Common myeloid progenitor, CD34-positive (primary cell): ENCODE results near the gene SHKBP1.
"Not testable (repeated sequence)": the region's sequence is repeated elsewhere in the genome, so short reads cannot be mapped to it uniquely, and the experiment has no call there.

ENCODE experiments used
- CTCF ChIA-PET: fragments of 350-600 bp; sonication (Branson Sonifier 250); formaldehyde crosslinking; loops from one replicate; lab custom pipeline; 2021; ENCODE audit warnings: antibody characterized with exemption; lab: Charles Lee
- POLR2A ChIA-PET: fragments of 350-600 bp; sonication (Branson Sonifier 250); formaldehyde crosslinking; loops from one replicate; lab custom pipeline; 2021; ENCODE audit warnings: antibody characterized with exemption; lab: Charles Lee
- DNase-seq, 3 donors: peaks; one replicate each; pipeline versions ENCODE4 v3.0.0 to v3.0.0-alpha.2; 2013
- H3K27ac ChIP-seq, 2 experiments: 1 replicate in 1 of 2; 2 replicates in 1 of 2; pipeline ENCODE4 v1.7.0; 2013; ENCODE audit warnings: inconsistent platforms in 2 of 2, low read length in 2 of 2, mild to moderate bottlenecking in 2 of 2, low read depth in 1 of 2, moderate library complexity in 1 of 2; ENCODE audit not compliant: severe bottlenecking in 2 of 2, insufficient read depth in 1 of 2, poor library complexity in 1 of 2
- H3K27me3 ChIP-seq, 5 experiments: replicated peaks in 2 of 5; 1 replicate in 3 of 5; 2 replicates in 2 of 5; pipeline versions ENCODE4 v1.6.1 to v1.7.0; 2013; ENCODE audit warnings: low read length in 4 of 5, mild to moderate bottlenecking in 2 of 5, moderate library complexity in 2 of 5, inconsistent platforms in 1 of 5; ENCODE audit not compliant: insufficient read depth in 5 of 5, control insufficient read depth in 4 of 5
- H3K36me3 ChIP-seq, 4 experiments: 1 replicate in 2 of 4; 2 replicates in 2 of 4; pipeline versions ENCODE4 v1.6.1 to v1.7.0; 2013; ENCODE audit warnings: low read length in 3 of 4, control low read depth in 1 of 4, mild to moderate bottlenecking in 1 of 4; ENCODE audit not compliant: control insufficient read depth in 4 of 4, insufficient read depth in 4 of 4
- H3K4me1 ChIP-seq, 4 experiments: 1 replicate in 3 of 4; 2 replicates in 1 of 4; pipeline versions ENCODE4 v1.6.1 to v1.7.1; 2013; ENCODE audit warnings: low read length in 3 of 4, mild to moderate bottlenecking in 3 of 4, control low read depth in 1 of 4, inconsistent platforms in 1 of 4, moderate library complexity in 1 of 4; ENCODE audit not compliant: control insufficient read depth in 4 of 4, insufficient read depth in 4 of 4; ENCODE audit errors: control extremely low read depth in 1 of 4
- H3K4me3 ChIP-seq, 7 experiments: 1 replicate in 4 of 7; 2 replicates in 3 of 7; pipeline versions ENCODE4 v1.5.1 to v1.7.0; 2013; ENCODE audit warnings: mild to moderate bottlenecking in 7 of 7, low read length in 6 of 7, moderate library complexity in 6 of 7, inconsistent platforms in 2 of 7, low read depth in 2 of 7, control low read depth in 1 of 7; ENCODE audit not compliant: insufficient read depth in 4 of 7, control insufficient read depth in 1 of 7; ENCODE audit errors: extremely low read depth in 1 of 7
- H3K9me3 ChIP-seq, 5 experiments: 1 replicate in 4 of 5; 2 replicates in 1 of 5; pipeline versions ENCODE4 v1.6.1 to v1.7.1; 2013; ENCODE audit warnings: low read length in 4 of 5, mild to moderate bottlenecking in 2 of 5, inconsistent platforms in 1 of 5, low read depth in 1 of 5, moderate library complexity in 1 of 5; ENCODE audit not compliant: control insufficient read depth in 4 of 5, insufficient read depth in 2 of 5; ENCODE audit errors: control extremely low read depth in 1 of 5
- WGBS: methylation state at CpG from one replicate; pipeline ENCODE4 v1.1.5; 2013; ENCODE audit not compliant: insufficient coverage; 5-methylcytosine and 5-hydroxymethylcytosine counted together

SHKBP1 gene

GRCh38 chr19:40623403-40624251 is 47.0 kb downstream of the SHKBP1 start:
- Histone ChIP-seq H3K36me3 (peaks cover 0 to 75% (median 26%) of the 10 kb centered on the region in 4 experiments), H3K27me3 (no peaks in the 10 kb centered on the region), H3K27ac (peak overlapping the region in 1 of 2 experiments; percentile 14), H3K4me1 (no peaks in the 10 kb centered on the region), H3K4me3 (no peak overlapping the region), H3K9me3 (no peaks in the 10 kb centered on the region)
- ChIA-PET POLR2A (no interaction called here), CTCF (interaction anchor here (6.5 kb wide), 1 partner anchor 10 kb away, joined by 42 read pairs; no protein-coding TSS in a partner anchor)
- WGBS = 93% methylated on average over 40 of the region's 41 CpGs
- DNase-seq = no peak

GRCh38 chr19:40624369-40625153 is 47.9 kb downstream of the SHKBP1 start:
- H3K9me3 ChIP-seq, H3K4me3 ChIP-seq, H3K27ac ChIP-seq, DNase-seq, H3K4me1 ChIP-seq, H3K27me3 ChIP-seq, POLR2A ChIA-PET: not testable (repeated sequence)
- H3K36me3 ChIP-seq = peaks cover 0 to 77% (median 24%) of the 10 kb centered on the region in 4 experiments
- CTCF ChIA-PET = interaction anchor here (1.2 to 6.5 kb wide), 2 partner anchors 9 to 83 kb away, joined by 4 to 42 read pairs; no protein-coding TSS in a partner anchor
- 91% methylated on average over 11 of the region's 14 CpGs for WGBS

- H3K27ac ChIP-seq = no peak overlapping the region
- H3K27me3 ChIP-seq = no peaks in the 10 kb centered on the region
- ChIA-PET CTCF (interaction anchor here (1.2 to 6.5 kb wide), 2 partner anchors 8 to 84 kb away, joined by 4 to 42 read pairs; no protein-coding TSS in a partner anchor), POLR2A (no interaction called here)
- H3K4me1 ChIP-seq = no peaks in the 10 kb centered on the region
- no peak overlapping the region for H3K4me3 ChIP-seq
- WGBS = 91% methylated on average over 6 of the region's 7 CpGs
- H3K9me3 ChIP-seq = no peaks in the 10 kb centered on the region
- no peak for DNase-seq
- H3K36me3 ChIP-seq = peaks cover 0 to 74% (median 20%) of the 10 kb centered on the region in 4 experiments
Observed at GRCh38 chr19:40625406-40626120, 48.9 kb downstream of the SHKBP1 start.

- no peak for DNase-seq
- 98% methylated on average over 21 of the region's 24 CpGs for WGBS
- H3K27me3 ChIP-seq = no peaks in the 10 kb centered on the region
- ChIA-PET POLR2A (no interaction called here), CTCF (no interaction called here)
- no peak overlapping the region for H3K27ac ChIP-seq
- no peaks in the 10 kb centered on the region for H3K4me1 ChIP-seq
- H3K36me3 ChIP-seq = peaks cover 0 to 67% (median 17%) of the 10 kb centered on the region in 4 experiments
- no peak overlapping the region for H3K4me3 ChIP-seq
- no peaks in the 10 kb centered on the region for H3K9me3 ChIP-seq
Observed at GRCh38 chr19:40626918-40627317, 50.2 kb downstream of the SHKBP1 start.

- H3K36me3 ChIP-seq = peaks cover 0 to 60% (median 15%) of the 10 kb centered on the region in 4 experiments
- no peaks in the 10 kb centered on the region for H3K27me3 ChIP-seq
- WGBS = 95% methylated on average over 37 of the region's 39 CpGs
- H3K9me3 ChIP-seq = no peaks in the 10 kb centered on the region
- no peak overlapping the region for H3K27ac ChIP-seq
- no peak overlapping the region for H3K4me3 ChIP-seq
- no peaks in the 10 kb centered on the region for H3K4me1 ChIP-seq
- CTCF ChIA-PET = no interaction called here
- no peak for DNase-seq
- POLR2A ChIA-PET = no interaction called here
Observed at GRCh38 chr19:40627486-40628279, 51.0 kb downstream of the SHKBP1 start.

- Histone ChIP-seq H3K9me3 (no peaks in the 10 kb centered on the region), H3K27me3 (peaks cover 0 to 5% (median 0%) of the 10 kb centered on the region in 5 experiments), H3K4me3 (no peak overlapping the region), H3K27ac (no peak overlapping the region), H3K36me3 (peaks cover 0 to 46% (median 11%) of the 10 kb centered on the region in 4 experiments), H3K4me1 (peaks cover 0 to 2% (median 2%) of the 10 kb centered on the region in 4 experiments)
- 96% methylated on average over 42 of the region's 42 CpGs for WGBS
- CTCF ChIA-PET = no interaction called here
- DNase-seq = no peak
- POLR2A ChIA-PET = no interaction called here
Observed at GRCh38 chr19:40629346-40629745, 52.7 kb downstream of the SHKBP1 start.
